Transverse colon (tissue), 4 donors: ENCODE measurements around the gene CLUH. TPM values are rescaled to one million over a fixed set of nuclear protein-coding genes. Genes with fewer than 3 reads are reported as not detected.

ENCODE experiments used
- DNase-seq: peaks from one replicate; pipeline ENCODE4 v3.0.0-alpha.2; 2019
- H3K27ac ChIP-seq, 4 donors: fragments of 200-600 bp; sonication (generic); 2 replicates each; pipeline ENCODE4 v1.5.1; 2016 to 2018; ENCODE audit warnings: inconsistent platforms in 4 of 4
- H3K27me3 ChIP-seq: fragments of 200-600 bp; sonication (generic); 2 replicates; pipeline ENCODE4 v1.5.1; 2017; ENCODE audit warnings: inconsistent platforms
- H3K36me3 ChIP-seq, 4 donors: fragments of 200-600 bp; sonication (generic); 2 replicates each; pipeline ENCODE4 v1.5.1; 2017 to 2019; ENCODE audit warnings: inconsistent platforms in 4 of 4
- H3K4me1 ChIP-seq, 4 donors: fragments of 200-600 bp; sonication (generic); 2 replicates each; pipeline ENCODE4 v1.5.1; 2017 to 2020; ENCODE audit warnings: inconsistent platforms in 4 of 4
- H3K4me3 ChIP-seq, 4 donors: fragments of 200-600 bp; sonication (generic); 1 replicate in 1 of 4; 2 replicates in 3 of 4; pipeline versions ENCODE4 v1.5.1 to v1.6.1; 2017 to 2019; ENCODE audit warnings: inconsistent platforms in 4 of 4
- H3K9me3 ChIP-seq, 2 donors: fragments of 200-600 bp; sonication (generic); 2 replicates each; pipeline ENCODE4 v1.5.1; 2017 to 2019; ENCODE audit warnings: inconsistent platforms in 2 of 2
- EP300 ChIP-seq: sonication (generic); formaldehyde crosslinking; IDR thresholded peaks from one replicate; pipeline ENCODE4 v1.6.1; 2017; ENCODE audit warnings: antibody characterized with exemption, low read depth
- POLR2A ChIP-seq: fragments of 450-650 bp; IDR thresholded peaks from one replicate; pipeline ENCODE4 v1.6.1; 2016; ENCODE audit warnings: antibody characterized with exemption, mild to moderate bottlenecking, moderate library complexity
- POLR2AphosphoS5 ChIP-seq, 3 donors: sonication (generic); formaldehyde crosslinking; IDR thresholded peaks; one replicate each; pipeline ENCODE4 v1.6.1; 2016; ENCODE audit warnings: antibody characterized with exemption in 3 of 3
- WGBS, 2 donors: methylation state at CpG; one replicate each; pipeline ENCODE4 v1.1.5; 2018; ENCODE audit warnings: low coverage in 1 of 2; 5-methylcytosine and 5-hydroxymethylcytosine counted together
- in situ Hi-C, 4 donors: fragments of 200-750 bp; cut with MboI; loops; one replicate each; pipeline versions ENCODE4 v1.15.0 to v1.15.1; 2017; ENCODE audit warnings: low sequenced_read_pairs in 3 of 4, low pct_ligation_motif_present in 1 of 4, low pct_unique_long_range_greater_than_20kb in 1 of 4
- intact Hi-C: fragments of 100-400 bp; cut with DNase I; formaldehyde crosslinking; loops from one replicate; pipeline ENCODE4 v1.15.1; 2023; ENCODE audit warnings: low total_unique reads
- total RNA-seq, 4 donors: library from RNA; depleted of rRNA; stranded (reverse); fragments of >200 nt; gene quantifications; one replicate each; pipeline ENCODE4 v1.1.0, GENCODE V29; 2016
- TF ChIP-seq, protein P1 (sequence below), 5 experiments: fragments of 200-600 bp in 3 of 5; fragments of 450-650 bp in 2 of 5; sonication (generic) in 3 of 5; IDR thresholded peaks; 1 replicate in 2 of 5; 2 replicates in 3 of 5; pipeline ENCODE4 v1.5.1; 2016 to 2017; ENCODE audit warnings: antibody characterized with exemption in 5 of 5, inconsistent platforms in 3 of 5, mild to moderate bottlenecking in 2 of 5, moderate library complexity in 1 of 5

Gene CLUH
- total RNA-seq, 4 donors from 2014 or later, result 127 to 1,072 (median 208) TPM

DNA sequence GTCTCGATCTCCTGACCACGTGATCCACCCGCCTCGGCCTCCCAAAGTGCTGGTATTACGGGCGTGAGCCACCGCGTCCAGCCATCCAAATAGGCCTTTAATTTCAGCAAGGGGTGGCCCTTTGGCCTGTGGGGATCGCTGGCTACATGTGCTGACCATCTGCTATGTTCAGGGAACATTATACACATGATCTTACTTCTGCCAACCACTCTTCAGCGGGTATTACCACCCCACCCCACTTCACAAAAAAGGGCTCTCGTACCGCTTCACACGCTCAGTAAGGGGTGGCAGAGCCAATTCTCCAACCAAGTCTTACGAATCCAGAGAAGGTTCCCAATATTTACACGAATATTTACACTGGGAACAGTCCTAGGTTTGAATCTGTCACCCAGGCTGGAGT, 26.1 kb upstream of the CLUH start:
- no peak for TF ChIP-seq EP300
- TF ChIP-seq, protein P1, sequence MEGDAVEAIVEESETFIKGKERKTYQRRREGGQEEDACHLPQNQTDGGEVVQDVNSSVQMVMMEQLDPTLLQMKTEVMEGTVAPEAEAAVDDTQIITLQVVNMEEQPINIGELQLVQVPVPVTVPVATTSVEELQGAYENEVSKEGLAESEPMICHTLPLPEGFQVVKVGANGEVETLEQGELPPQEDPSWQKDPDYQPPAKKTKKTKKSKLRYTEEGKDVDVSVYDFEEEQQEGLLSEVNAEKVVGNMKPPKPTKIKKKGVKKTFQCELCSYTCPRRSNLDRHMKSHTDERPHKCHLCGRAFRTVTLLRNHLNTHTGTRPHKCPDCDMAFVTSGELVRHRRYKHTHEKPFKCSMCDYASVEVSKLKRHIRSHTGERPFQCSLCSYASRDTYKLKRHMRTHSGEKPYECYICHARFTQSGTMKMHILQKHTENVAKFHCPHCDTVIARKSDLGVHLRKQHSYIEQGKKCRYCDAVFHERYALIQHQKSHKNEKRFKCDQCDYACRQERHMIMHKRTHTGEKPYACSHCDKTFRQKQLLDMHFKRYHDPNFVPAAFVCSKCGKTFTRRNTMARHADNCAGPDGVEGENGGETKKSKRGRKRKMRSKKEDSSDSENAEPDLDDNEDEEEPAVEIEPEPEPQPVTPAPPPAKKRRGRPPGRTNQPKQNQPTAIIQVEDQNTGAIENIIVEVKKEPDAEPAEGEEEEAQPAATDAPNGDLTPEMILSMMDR (IDR thresholded peaks at IDR 0.05), result no peak
- TF ChIP-seq POLR2AphosphoS5 (IDR thresholded peaks at IDR 0.05), result no peak
- TF ChIP-seq POLR2A, result no peak
- DNase-seq, result no peak
- in situ Hi-C loops (no loop called here), intact Hi-C loops (no loop called here)
- Histone ChIP-seq H3K27ac (no peak overlapping the region), H3K4me3 (no peak overlapping the region), H3K9me3 (no peaks in the 10 kb centered on the region), H3K27me3 (no peaks in the 10 kb centered on the region), H3K36me3 (no peaks in the 10 kb centered on the region), H3K4me1 (no peaks in the 10 kb centered on the region)
- WGBS, 2 donors, result 82% methylated on average over 15 of the region's 15 CpGs; no CpG with 5 or more reads in 1 of the 2 donors

DNA sequence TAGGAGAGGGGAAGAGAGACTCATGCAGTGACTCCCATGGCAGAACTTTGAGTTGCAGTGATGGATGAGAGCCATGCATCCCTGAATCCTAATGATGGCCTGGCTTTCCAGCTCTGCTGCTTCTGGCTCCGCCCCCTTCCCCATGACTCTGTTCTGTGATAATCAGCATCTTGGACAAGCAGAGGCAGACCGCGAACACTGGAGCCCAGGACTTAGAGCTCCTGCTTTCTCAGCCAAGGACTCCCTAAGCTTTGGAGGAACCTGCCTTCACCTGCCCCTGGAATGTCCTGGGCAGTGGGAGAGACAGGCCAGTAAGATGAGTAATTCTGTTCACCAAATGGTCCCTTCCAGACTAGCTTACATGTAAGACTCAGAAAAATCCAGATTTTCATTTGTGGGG, 25.4 kb upstream of the CLUH start:
- 82 to 93% methylated on average over 3 of the region's 3 CpGs for WGBS, 2 donors
- H3K4me1 ChIP-seq, result no peaks in the 10 kb centered on the region
- in situ Hi-C loops, result no loop called here
- no peak overlapping the region for H3K27ac ChIP-seq
- intact Hi-C loops, result no loop called here
- DNase-seq, result no peak
- TF ChIP-seq, protein P1 (IDR thresholded peaks at IDR 0.05), result no peak
- TF ChIP-seq POLR2A (no peak), POLR2AphosphoS5 (IDR thresholded peaks at IDR 0.05) (no peak), EP300 (no peak)
- no peak overlapping the region for H3K4me3 ChIP-seq
- peaks cover 6% of the 10 kb centered on the region for H3K27me3 ChIP-seq
- H3K9me3 ChIP-seq, result no peaks in the 10 kb centered on the region
- H3K36me3 ChIP-seq, result no peaks in the 10 kb centered on the region

DNA sequence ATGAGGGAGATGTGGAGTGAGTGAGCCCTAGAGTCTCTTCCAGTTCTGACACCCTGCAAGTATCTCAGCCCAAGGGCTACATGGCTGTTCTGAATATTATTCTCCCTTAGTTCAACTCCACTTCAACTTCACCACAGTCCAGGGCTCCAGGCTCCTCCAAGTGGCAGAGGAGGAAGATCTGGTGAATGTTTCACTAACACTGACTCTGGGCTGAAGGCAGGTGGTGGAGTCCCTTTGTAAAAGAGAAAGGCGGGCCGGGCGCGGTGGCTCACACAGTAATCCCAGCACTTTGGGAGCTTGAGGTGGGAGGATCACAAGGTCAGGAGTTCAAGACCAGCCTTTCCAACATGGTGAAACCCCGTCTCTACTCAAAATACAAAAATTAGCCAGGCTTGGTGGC, 24.3 kb upstream of the CLUH start:
- intact Hi-C loops (no loop called here), in situ Hi-C loops (no loop called here)
- H3K9me3 ChIP-seq, result no peaks in the 10 kb centered on the region
- WGBS, 2 donors, result 51% methylated on average over 5 of the region's 5 CpGs; no CpG with 5 or more reads in 1 of the 2 donors
- no peak overlapping the region for H3K27ac ChIP-seq
- DNase-seq, result peak; percentile 40
- TF ChIP-seq, protein P1 (IDR thresholded peaks at IDR 0.05), result no peak
- TF ChIP-seq POLR2A (no peak), POLR2AphosphoS5 (IDR thresholded peaks at IDR 0.05) (no peak), EP300 (no peak)
- peaks cover 13% of the 10 kb centered on the region for H3K27me3 ChIP-seq
- no peaks in the 10 kb centered on the region for H3K4me1 ChIP-seq
- no peak overlapping the region for H3K4me3 ChIP-seq
- H3K36me3 ChIP-seq, result no peaks in the 10 kb centered on the region

DNA sequence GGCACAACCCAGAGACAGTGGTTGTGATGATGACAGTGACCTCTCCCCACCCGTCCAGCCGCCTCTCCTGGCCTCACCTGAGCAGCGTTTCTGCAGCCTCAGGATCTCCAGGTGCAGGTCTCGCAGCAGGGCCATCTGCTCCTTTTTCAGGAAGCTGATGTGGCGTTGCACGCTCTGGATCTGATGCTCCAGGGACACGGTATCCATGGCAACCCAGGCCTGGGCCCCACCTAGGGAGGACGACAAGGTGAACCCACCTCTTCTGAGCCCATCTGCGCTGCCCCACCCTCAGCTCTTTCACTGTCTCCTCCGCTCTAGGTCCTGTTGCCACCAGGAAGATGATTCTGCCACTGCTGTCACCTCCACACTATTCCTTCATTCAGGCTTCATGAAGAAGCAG, 23.4 kb upstream of the CLUH start:
- DNase-seq, result no peak
- Histone ChIP-seq H3K4me1 (no peaks in the 10 kb centered on the region), H3K27me3 (peaks cover 13% of the 10 kb centered on the region), H3K36me3 (no peaks in the 10 kb centered on the region), H3K9me3 (no peaks in the 10 kb centered on the region), H3K4me3 (no peak overlapping the region), H3K27ac (no peak overlapping the region)
- in situ Hi-C loops, result no loop called here
- intact Hi-C loops, result no loop called here
- 64 to 71% methylated on average over 1 to 10 of the region's 10 CpGs for WGBS, 2 donors
- TF ChIP-seq POLR2A, result no peak
- TF ChIP-seq POLR2AphosphoS5 (IDR thresholded peaks at IDR 0.05), result no peak
- no peak for TF ChIP-seq EP300
- TF ChIP-seq, protein P1 (IDR thresholded peaks at IDR 0.05), result no peak
